OCI-LY7 (cell line): ENCODE results near the gene HMG20A. TPM values are rescaled to one million over a fixed set of nuclear protein-coding genes. Genes with fewer than 3 reads are reported as not detected.

Experiments
- Bru-seq: library from RNA; stranded (reverse); fragments of 400-500 nt; gene quantifications from one replicate; lab custom pipeline; 2021; lab: Mats Ljungman, UMichigan
- BruChase-seq, 2 experiments: library from RNA; stranded (reverse); fragments of 400-500 nt; gene quantifications; one replicate each; lab custom pipeline; 2021; lab: Mats Ljungman, UMichigan
- BruUV-seq: library from RNA; stranded (reverse); fragments of 400-500 nt; replicated peaks from 2 replicates; lab custom pipeline; 2021; lab: Mats Ljungman, UMichigan
- CTCF ChIA-PET: fragments of 300-600 bp; sonication (Branson Sonifier 250); formaldehyde crosslinking; loops from one replicate; lab custom pipeline; 2022; ENCODE audit warnings: antibody characterized with exemption; ENCODE audit not compliant: unreplicated experiment; lab: Charles Lee
- POLR2A ChIA-PET: fragments of 300-600 bp; sonication (Branson Sonifier 250); formaldehyde crosslinking; loops from one replicate; lab custom pipeline; 2022; ENCODE audit warnings: antibody characterized with exemption; lab: Charles Lee
- DNase-seq: peaks from one replicate; pipeline ENCODE4 v3.0.0-alpha.2; 2015; ENCODE audit warnings: low spot score
- H2AFZ ChIP-seq: fragments of 200-600 bp; sonication (generic), shearing (Covaris generic); 2 replicates; pipeline ENCODE4 v1.6.1; 2014; ENCODE audit warnings: mild to moderate bottlenecking, antibody characterized with exemption, low read length, moderate library complexity
- H3K27ac ChIP-seq: fragments of 200-600 bp; sonication (generic); 2 replicates; pipeline ENCODE4 v1.5.1; 2014; ENCODE audit warnings: mixed run types, low read depth, mild to moderate bottlenecking, moderate library complexity, low read length, inconsistent platforms; ENCODE audit not compliant: poor library complexity, severe bottlenecking
- H3K36me3 ChIP-seq: fragments of 200-600 bp; sonication (generic); 2 replicates; pipeline ENCODE4 v1.6.1; 2014; ENCODE audit warnings: mild to moderate bottlenecking, antibody characterized with exemption, low read length, moderate library complexity, mixed read lengths; ENCODE audit not compliant: insufficient read depth
- H3K4me1 ChIP-seq: fragments of 200-600 bp; sonication (generic); 2 replicates; pipeline ENCODE4 v1.5.1; 2014; ENCODE audit warnings: mild to moderate bottlenecking, low read length; ENCODE audit not compliant: insufficient read depth, poor library complexity, severe bottlenecking
- H3K4me2 ChIP-seq: fragments of 200-600 bp; sonication (generic); 2 replicates; pipeline ENCODE4 v1.6.1; 2014; ENCODE audit warnings: mild to moderate bottlenecking, low read length
- H3K4me3 ChIP-seq: fragments of 200-600 bp; sonication (generic); 2 replicates; pipeline ENCODE4 v1.5.1; 2014; ENCODE audit warnings: mild to moderate bottlenecking, low read depth, low read length; ENCODE audit not compliant: poor library complexity, severe bottlenecking
- H3K79me2 ChIP-seq: fragments of 200-600 bp; sonication (generic); 2 replicates; pipeline ENCODE4 v1.6.1; 2016; ENCODE audit warnings: low read depth, mild to moderate bottlenecking, low read length, moderate library complexity, mixed read lengths; ENCODE audit not compliant: insufficient read depth
- H3K9me2 ChIP-seq: fragments of 200-600 bp; sonication (generic); 2 replicates; pipeline ENCODE4 v1.6.1; 2016; ENCODE audit warnings: mild to moderate bottlenecking, low read length, mixed read lengths; ENCODE audit not compliant: insufficient read depth
- H3K9me3 ChIP-seq: fragments of 200-600 bp; sonication (generic); 2 replicates; pipeline ENCODE4 v1.6.1; 2014; ENCODE audit warnings: mild to moderate bottlenecking, mixed run types, low read length, mixed read lengths
- H4K20me1 ChIP-seq: fragments of 200-600 bp; sonication (generic); 2 replicates; pipeline ENCODE4 v1.6.1; 2014; ENCODE audit warnings: mild to moderate bottlenecking, antibody characterized with exemption, low read length, moderate library complexity, mixed read lengths; ENCODE audit not compliant: insufficient read depth
- CTCF ChIP-seq: fragments of 200-600 bp; sonication (generic); conservative IDR thresholded peaks from 2 replicates; pipeline ENCODE4 v1.5.1; 2014; ENCODE audit warnings: mild to moderate bottlenecking, antibody characterized with exemption, low read length, moderate library complexity, mixed read lengths
- EZH2phosphoT487 ChIP-seq: fragments of 200-600 bp; sonication (generic); IDR thresholded peaks from 2 replicates; pipeline ENCODE4 v1.6.1; 2018; ENCODE audit warnings: low read depth, borderline replicate concordance, mild to moderate bottlenecking, mixed run types, antibody characterized with exemption, low read length, moderate library complexity, mixed read lengths
- intact Hi-C: fragments of 100-400 bp; cut with micrococcal nuclease; formaldehyde crosslinking; loops from one replicate; pipeline ENCODE4 v1.10.0; 2022; ENCODE audit not compliant: unreplicated experiment
- long read RNA-seq: library from polyadenylated mRNA; stranded (forward); transcript quantifications from one replicate; pipeline ENCODE4 v2.0.0, GENCODE V29; 2022
- total RNA-seq, 2 experiments: library from RNA; depleted of rRNA in 1 of 2; stranded (reverse); fragments of >200 nt in 1 of 2; shearing (Covaris generic) in 1 of 2; gene quantifications; 2 replicates each; pipeline ENCODE4 v1.2.3, GENCODE V29; 2014 to 2022

Gene HMG20A
- 29.1 and 34.1 TPM in 2 replicates for total RNA-seq (2014; rRNA removed; shearing (Covaris generic))
- total RNA-seq (2022): 49.9 and 55.6 TPM in 2 replicates
- percentile 82 among the genes with signal in this experiment for Bru-seq, nascent RNA
- percentile 71 among the genes with signal in this experiment for BruChase-seq, experiment 1, labeled RNA remaining after a 6-hour chase
- percentile 78 among the genes with signal in this experiment for BruChase-seq, experiment 2, labeled RNA remaining after a 2-hour chase
- long read RNA-seq, full-length matches to known transcripts: 133 of 154 reads
- long read RNA-seq, partial matches to known transcripts: 12 of 154 reads
- long read RNA-seq, other reads (novel, unspliced or antisense): 9 of 154 reads

- Histone ChIP-seq H3K4me3 (peak within 1 kb of the TSS; percentile 88), H3K9me3 (no peaks in the 10 kb centered on the region), H4K20me1 (peaks cover 31% of the 10 kb centered on the region), H3K27ac (peak within 1 kb of the TSS; percentile 80), H3K4me1 (peaks cover 22% of the 10 kb centered on the region), H3K4me2 (peak within 1 kb of the TSS; percentile 89), H2AFZ (peak within 1 kb of the TSS; percentile 79), H3K79me2 (peaks cover 55% of the 10 kb centered on the region), H3K9me2 (no peaks in the 10 kb centered on the region), H3K36me3 (0 out of 2 replicates have a peak, but pooled peaks cover 3% of the 10 kb centered on the region)
- TF ChIP-seq CTCF (0 out of 2 replicates have a peak, but pooled peaks have one; percentile 24), EZH2phosphoT487 (no peak)
- ChIA-PET POLR2A (interaction anchor here (0.5 to 1.6 kb wide), 12 partner anchors 10 to 519 kb away, joined by 3 to 7 read pairs (median 3); no protein-coding TSS in a partner anchor), CTCF (interaction anchor here (1.0 kb wide), 1 partner anchor 123 kb away, joined by 4 read pairs; no protein-coding TSS in a partner anchor)
- intact Hi-C loops: loop anchor here (2.0 to 5.0 kb wide), 3 partner anchors 76 to 233 kb away; no protein-coding TSS in a partner anchor
- peak; percentile 89 for DNase-seq
- BruUV-seq: no TSS peak
These were observed at the start of gene HMG20A for GRCh38 chr15:77420610-77421369. HMG20A (plus strand) TSS chr15:77420888; CDS start chr15:77458408, 37,520 bp downstream.

GRCh38 chr15:77371850-77372563, 48.7 kb upstream of the HMG20A start:
- Histone ChIP-seq H3K36me3 (no peaks in the 10 kb centered on the region), H3K9me3 (no peaks in the 10 kb centered on the region), H2AFZ (no peak overlapping the region), H3K4me1 (no peaks in the 10 kb centered on the region), H3K4me3 (no peak overlapping the region), H4K20me1 (no peaks in the 10 kb centered on the region), H3K79me2 (no peaks in the 10 kb centered on the region), H3K27ac (no peak overlapping the region), H3K9me2 (no peaks in the 10 kb centered on the region), H3K4me2 (no peak overlapping the region)
- no peak for DNase-seq
- intact Hi-C loops: no loop called here
- POLR2A ChIA-PET: no interaction called here
- no TSS peak for BruUV-seq
- TF ChIP-seq EZH2phosphoT487 (no peak), CTCF (no peak)
- CTCF ChIA-PET: no interaction called here
